GM12865 (cell line): Measurements from ENCODE around the gene SKP1.

Experiments used
- DNase-seq: peaks from one replicate; pipeline ENCODE4 v3.0.0; 2010; ENCODE audit warnings: low read depth
- H3K4me3 ChIP-seq: 2 replicates; pipeline ENCODE4 v1.5.1; 2011; ENCODE audit warnings: mild to moderate bottlenecking, low read depth, low read length, control low read depth
- TF ChIP-seq, protein P1 (sequence below): IDR thresholded peaks from 2 replicates; pipeline ENCODE4 v1.5.1; 2011; ENCODE audit warnings: low read length, control low read depth, low read depth, inconsistent platforms; ENCODE audit not compliant: insufficient read depth; ENCODE audit errors: missing control alignments

The SKP1 gene

DNA sequence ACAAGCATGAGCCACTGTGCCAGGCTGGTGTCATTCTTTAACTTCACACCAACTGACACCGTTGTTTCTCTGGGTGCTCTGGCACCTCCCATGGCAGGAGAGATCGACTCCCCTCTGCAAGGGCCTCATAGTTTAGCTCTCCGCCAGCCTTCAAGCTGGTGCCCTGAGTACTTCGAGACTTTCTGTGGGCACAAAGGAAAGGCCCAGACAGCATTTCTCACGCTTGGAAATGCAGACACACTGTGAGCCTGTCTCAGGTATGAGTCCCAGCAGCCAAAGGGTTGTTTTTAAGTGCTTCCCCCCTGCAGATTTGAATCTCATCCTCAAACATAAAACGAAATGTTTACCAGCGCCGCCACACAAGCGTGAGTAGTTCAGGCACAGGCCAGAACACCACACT lies 73.4 kb downstream of the SKP1 start:
- peak overlapping the region; percentile 25 for H3K4me3 ChIP-seq
- TF ChIP-seq, protein P1, sequence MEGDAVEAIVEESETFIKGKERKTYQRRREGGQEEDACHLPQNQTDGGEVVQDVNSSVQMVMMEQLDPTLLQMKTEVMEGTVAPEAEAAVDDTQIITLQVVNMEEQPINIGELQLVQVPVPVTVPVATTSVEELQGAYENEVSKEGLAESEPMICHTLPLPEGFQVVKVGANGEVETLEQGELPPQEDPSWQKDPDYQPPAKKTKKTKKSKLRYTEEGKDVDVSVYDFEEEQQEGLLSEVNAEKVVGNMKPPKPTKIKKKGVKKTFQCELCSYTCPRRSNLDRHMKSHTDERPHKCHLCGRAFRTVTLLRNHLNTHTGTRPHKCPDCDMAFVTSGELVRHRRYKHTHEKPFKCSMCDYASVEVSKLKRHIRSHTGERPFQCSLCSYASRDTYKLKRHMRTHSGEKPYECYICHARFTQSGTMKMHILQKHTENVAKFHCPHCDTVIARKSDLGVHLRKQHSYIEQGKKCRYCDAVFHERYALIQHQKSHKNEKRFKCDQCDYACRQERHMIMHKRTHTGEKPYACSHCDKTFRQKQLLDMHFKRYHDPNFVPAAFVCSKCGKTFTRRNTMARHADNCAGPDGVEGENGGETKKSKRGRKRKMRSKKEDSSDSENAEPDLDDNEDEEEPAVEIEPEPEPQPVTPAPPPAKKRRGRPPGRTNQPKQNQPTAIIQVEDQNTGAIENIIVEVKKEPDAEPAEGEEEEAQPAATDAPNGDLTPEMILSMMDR: no peak
- peak; percentile 78 for DNase-seq

DNA sequence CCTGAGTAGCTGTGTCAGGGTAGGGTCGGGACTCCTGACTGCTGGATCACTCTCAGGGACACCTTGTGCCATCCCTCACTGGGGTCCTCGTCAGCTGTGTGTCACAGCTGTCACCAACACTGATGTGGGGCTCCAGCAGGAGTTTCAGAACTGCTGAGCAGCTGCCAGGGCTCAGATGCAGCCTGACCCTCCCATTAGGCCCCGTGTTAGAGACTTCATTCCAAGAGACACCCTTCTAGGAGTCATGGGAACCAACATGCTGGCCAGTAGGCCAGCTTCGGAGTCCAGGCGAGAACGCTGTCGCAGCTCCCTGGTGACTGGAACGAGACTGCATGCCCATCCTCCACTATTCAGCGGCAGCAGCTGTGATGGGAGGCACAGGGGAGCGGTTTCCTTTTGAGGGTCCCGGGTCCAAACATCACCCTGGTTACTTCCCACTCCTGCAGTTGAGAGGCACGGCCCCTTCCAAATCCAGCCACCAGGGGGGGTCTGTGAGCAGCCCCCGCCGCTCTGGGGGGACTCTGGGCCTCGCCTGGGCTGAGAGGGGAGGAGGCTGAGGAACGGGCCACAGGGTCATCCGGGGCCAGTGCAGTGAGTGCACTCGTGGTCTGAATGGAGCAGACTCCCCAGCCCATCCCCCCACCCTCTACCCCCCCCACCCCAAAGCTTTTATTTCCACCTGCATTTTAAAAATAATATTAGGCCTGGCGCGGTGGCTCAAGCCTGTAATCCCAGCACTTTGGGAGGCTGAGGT lies 74.9 kb downstream of the SKP1 start:
- peak overlapping the region; percentile 38 for H3K4me3 ChIP-seq
- TF ChIP-seq, protein P1: peak; percentile 88
- peak; percentile 79 for DNase-seq

DNA sequence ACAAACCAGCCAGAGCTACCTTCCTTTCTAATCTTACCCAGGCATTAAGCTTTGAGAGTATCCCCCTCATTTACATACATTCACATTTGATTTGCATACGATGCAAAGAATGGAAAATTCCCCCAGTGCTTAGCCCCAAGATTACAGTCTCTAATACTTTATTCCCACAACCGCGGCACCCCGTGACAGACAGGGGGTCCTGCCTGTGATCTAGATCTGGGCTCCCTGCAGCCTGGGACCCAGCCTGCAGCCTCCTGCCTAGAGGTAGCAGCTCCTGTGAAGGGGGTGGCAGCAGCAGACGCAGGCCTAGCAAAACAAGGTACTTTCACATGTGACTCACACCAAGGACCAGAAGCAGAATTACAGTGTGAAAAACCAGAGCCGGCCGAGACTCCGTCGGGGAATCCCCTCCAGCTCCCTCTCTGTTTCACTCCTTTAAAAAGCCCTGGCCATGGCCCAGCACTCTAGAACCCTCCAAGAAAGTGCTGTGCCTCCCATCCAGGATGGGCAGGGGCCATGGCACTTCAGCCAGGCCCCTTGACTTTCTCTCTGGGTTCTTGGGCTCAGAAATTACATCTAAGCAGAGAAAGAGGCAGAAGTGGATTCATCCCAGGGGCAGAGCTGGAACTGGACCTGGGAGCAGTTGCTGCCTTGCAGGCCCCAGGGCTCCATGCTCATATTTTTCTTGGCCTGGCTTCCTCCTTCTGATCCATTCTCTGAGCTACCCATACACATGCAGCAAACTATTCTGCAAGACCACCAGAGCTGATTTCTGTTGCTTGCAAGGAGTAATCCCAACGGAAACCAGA lies 76.3 kb downstream of the SKP1 start:
- peak overlapping the region; percentile 40 for H3K4me3 ChIP-seq
- TF ChIP-seq, protein P1: no peak
- DNase-seq: peak; percentile 96

GRCh38 chr5:134099939-134100282 lies 76.8 kb downstream of the SKP1 start:
- TF ChIP-seq, protein P1: no peak
- DNase-seq: no peak

DNA sequence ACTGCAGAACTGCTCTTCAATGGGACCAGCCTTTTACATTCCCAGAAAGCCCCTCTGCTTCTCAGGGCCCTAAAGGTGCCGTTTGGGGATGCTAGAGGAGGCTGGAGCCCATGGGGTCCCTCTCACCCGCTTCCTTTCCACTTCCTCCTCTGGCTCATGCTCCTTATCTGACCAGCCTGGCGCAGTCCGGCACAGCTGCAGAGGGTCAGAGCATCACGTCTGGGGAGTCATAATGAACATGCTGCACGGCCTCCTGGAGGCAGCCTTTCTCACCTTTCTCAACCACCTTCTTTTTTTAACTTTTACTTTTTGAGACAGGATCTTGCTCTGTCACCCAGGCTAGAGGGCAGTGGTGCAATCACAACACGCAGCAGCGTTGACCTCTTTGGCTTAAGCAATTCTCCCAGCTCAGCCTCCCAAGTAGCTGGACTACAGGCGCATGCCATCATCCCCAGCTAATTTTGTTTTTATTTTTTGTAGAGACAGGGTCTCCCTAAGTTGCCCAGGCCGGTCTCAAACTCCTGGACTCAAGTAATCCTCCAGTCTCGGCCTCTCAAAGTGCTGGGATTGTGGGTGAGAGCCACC lies 77.4 kb downstream of the SKP1 start:
- peak overlapping the region; percentile 21 for H3K4me3 ChIP-seq
- DNase-seq: peak; percentile 73
- TF ChIP-seq, protein P1: no peak

More at GRCh38 chr5:134099939-134100282, 76.8 kb downstream of the SKP1 start:
- peak overlapping the region; percentile 21 for H3K4me3 ChIP-seq
